ENCODE data around the gene RILPL1.

RILPL1 gene

GRCh38 chr12:123428591-123428990 is 104.9 kb downstream of the RILPL1 start:
- CTCF ChIA-PET, result no interaction called here
- POLR2A ChIA-PET, result no interaction called here
- TF ChIP-seq FOXK2 (IDR thresholded peaks at IDR 0.05) (no peak), CTBP1 (IDR thresholded peaks at IDR 0.05; ENCODE audit: borderline replicate concordance) (no peak)
- TF ChIP-seq, protein P1, sequence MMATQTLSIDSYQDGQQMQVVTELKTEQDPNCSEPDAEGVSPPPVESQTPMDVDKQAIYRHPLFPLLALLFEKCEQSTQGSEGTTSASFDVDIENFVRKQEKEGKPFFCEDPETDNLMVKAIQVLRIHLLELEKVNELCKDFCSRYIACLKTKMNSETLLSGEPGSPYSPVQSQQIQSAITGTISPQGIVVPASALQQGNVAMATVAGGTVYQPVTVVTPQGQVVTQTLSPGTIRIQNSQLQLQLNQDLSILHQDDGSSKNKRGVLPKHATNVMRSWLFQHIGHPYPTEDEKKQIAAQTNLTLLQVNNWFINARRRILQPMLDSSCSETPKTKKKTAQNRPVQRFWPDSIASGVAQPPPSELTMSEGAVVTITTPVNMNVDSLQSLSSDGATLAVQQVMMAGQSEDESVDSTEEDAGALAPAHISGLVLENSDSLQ (IDR thresholded peaks at IDR 0.05), result peak; percentile 68
- no peak for DNase-seq (ENCODE audit: extremely low spot score)

GRCh38 chr12:123427036-123427769 is 106.3 kb downstream of the RILPL1 start:
- ChIA-PET POLR2A (no interaction called here), CTCF (interaction anchor here (0.7 kb wide), 1 partner anchor 218 kb away, joined by 4 read pairs; no protein-coding TSS in a partner anchor)
- DNase-seq (ENCODE audit: extremely low spot score), result no peak
- TF ChIP-seq, protein P1 (IDR thresholded peaks at IDR 0.05), result no peak
- no peak for TF ChIP-seq ZNF384 (IDR thresholded peaks at IDR 0.05)

GRCh38 chr12:123421314-123421713 is 112.2 kb downstream of the RILPL1 start:
- POLR2A ChIA-PET, result interaction anchor here (0.8 kb wide), 1 partner anchor 37 kb away, joined by 3 read pairs; the partner anchor contains the start of gene SNRNP35
- TF ChIP-seq LEF1 (IDR thresholded peaks at IDR 0.05; ENCODE audit: borderline replicate concordance) (no peak), NFRKB (IDR thresholded peaks at IDR 0.05) (no peak), FOXA1 (IDR thresholded peaks at IDR 0.05) (no peak), SUZ12 (IDR thresholded peaks at IDR 0.05) (no peak), ZNF384 (IDR thresholded peaks at IDR 0.05) (no peak), FOXK2 (IDR thresholded peaks at IDR 0.05) (no peak), BHLHE40 (IDR thresholded peaks at IDR 0.05; ENCODE audit: borderline replicate concordance) (no peak), CTBP1 (IDR thresholded peaks at IDR 0.05; ENCODE audit: borderline replicate concordance) (no peak), ELF4 (IDR thresholded peaks at IDR 0.05) (no peak), HDGF (IDR thresholded peaks at IDR 0.05; ENCODE audit: borderline replicate concordance) (no peak), L3MBTL2 (conservative IDR thresholded peaks at IDR 0.05) (no peak), ARNT (IDR thresholded peaks at IDR 0.05) (no peak), TARDBP (IDR thresholded peaks at IDR 0.05) (no peak), FOXM1 (IDR thresholded peaks at IDR 0.05; ENCODE audit: borderline replicate concordance) (no peak), SP1 (IDR thresholded peaks at IDR 0.05) (no peak)
- TF ChIP-seq, protein P1 (IDR thresholded peaks at IDR 0.05), result no peak
- CTCF ChIA-PET, result interaction anchor here (0.7 kb wide), 1 partner anchor 34 kb away, joined by 3 read pairs; no protein-coding TSS in a partner anchor
- DNase-seq (ENCODE audit: extremely low spot score), result no peak

Data from HEK293T (cell line).